ENCODE results near the gene BAK1.

BAK1 gene

GRCh38 chr6:33579828-33580714 lies at the start of gene BAK1:
BAK1 (minus strand) TSS chr6:33580276; CDS start chr6:33577604, 2,672 bp downstream.
- no peaks in the 10 kb centered on the region for H3K9me3 ChIP-seq (ENCODE audit: severe bottlenecking)
- H3K36me3 ChIP-seq (ENCODE audit: low read depth) = peaks cover 32% of the 10 kb centered on the region
- peak; percentile 89 for ATAC-seq (ENCODE audit: low read depth)
- peak; percentile 93 for DNase-seq (ENCODE audit: low spot score)
- TF ChIP-seq CTCF (IDR thresholded peaks at IDR 0.05; ENCODE audit: poor library complexity, severe bottlenecking) = peak; percentile 67
- peak within 1 kb of the TSS; percentile 77 for H3K4me3 ChIP-seq (ENCODE audit: severe bottlenecking)
- no peaks in the 10 kb centered on the region for H3K27me3 ChIP-seq (ENCODE audit: insufficient read depth, poor library complexity, severe bottlenecking)
- peaks cover 14% of the 10 kb centered on the region for H3K4me1 ChIP-seq (ENCODE audit: insufficient read depth, poor library complexity, severe bottlenecking)
- peak within 1 kb of the TSS; percentile 86 for H3K27ac ChIP-seq (ENCODE audit: poor library complexity, severe bottlenecking)

GRCh38 chr6:33628401-33628964 lies 48.4 kb upstream of the BAK1 start:
- peaks cover 74% of the 10 kb centered on the region for H3K36me3 ChIP-seq (ENCODE audit: low read depth)
- peak overlapping the region; percentile 39 for H3K27ac ChIP-seq (ENCODE audit: poor library complexity, severe bottlenecking)
- no peak overlapping the region for H3K4me3 ChIP-seq (ENCODE audit: severe bottlenecking)
- ATAC-seq (ENCODE audit: low read depth) (no peak), DNase-seq (ENCODE audit: low spot score) (no peak)
- H3K4me1 ChIP-seq (ENCODE audit: insufficient read depth, poor library complexity, severe bottlenecking) = peaks cover 22% of the 10 kb centered on the region
- no peaks in the 10 kb centered on the region for H3K9me3 ChIP-seq (ENCODE audit: severe bottlenecking)
- H3K27me3 ChIP-seq (ENCODE audit: insufficient read depth, poor library complexity, severe bottlenecking) = no peaks in the 10 kb centered on the region
- no peak for TF ChIP-seq CTCF (IDR thresholded peaks at IDR 0.05; ENCODE audit: poor library complexity, severe bottlenecking)

GRCh38 chr6:33627876-33628275 lies 47.8 kb upstream of the BAK1 start:
- Histone ChIP-seq H3K4me3 (ENCODE audit: severe bottlenecking) (no peak overlapping the region), H3K36me3 (ENCODE audit: low read depth) (peaks cover 77% of the 10 kb centered on the region), H3K4me1 (ENCODE audit: insufficient read depth, poor library complexity, severe bottlenecking) (peaks cover 20% of the 10 kb centered on the region), H3K27me3 (ENCODE audit: insufficient read depth, poor library complexity, severe bottlenecking) (no peaks in the 10 kb centered on the region), H3K9me3 (ENCODE audit: severe bottlenecking) (no peaks in the 10 kb centered on the region), H3K27ac (ENCODE audit: poor library complexity, severe bottlenecking) (peak overlapping the region; percentile 39)
- DNase-seq (ENCODE audit: low spot score) (no peak), ATAC-seq (ENCODE audit: low read depth) (no peak)
- no peak for TF ChIP-seq CTCF (IDR thresholded peaks at IDR 0.05; ENCODE audit: poor library complexity, severe bottlenecking)

GRCh38 chr6:33624856-33625255 lies 44.8 kb upstream of the BAK1 start:
- H3K36me3 ChIP-seq (ENCODE audit: low read depth) = peaks cover 70% of the 10 kb centered on the region
- no peaks in the 10 kb centered on the region for H3K27me3 ChIP-seq (ENCODE audit: insufficient read depth, poor library complexity, severe bottlenecking)
- no peaks in the 10 kb centered on the region for H3K9me3 ChIP-seq (ENCODE audit: severe bottlenecking)
- peaks cover 12% of the 10 kb centered on the region for H3K4me1 ChIP-seq (ENCODE audit: insufficient read depth, poor library complexity, severe bottlenecking)
- ATAC-seq (ENCODE audit: low read depth) (no peak), DNase-seq (ENCODE audit: low spot score) (no peak)
- no peak for TF ChIP-seq CTCF (IDR thresholded peaks at IDR 0.05; ENCODE audit: poor library complexity, severe bottlenecking)
- H3K27ac ChIP-seq (ENCODE audit: poor library complexity, severe bottlenecking) = peak overlapping the region; percentile 96
- H3K4me3 ChIP-seq (ENCODE audit: severe bottlenecking) = no peak overlapping the region
